GM18502 (cell line): ENCODE measurements around the gene BRD4.

Experiments used
- ATAC-seq: cut with Tn5 transposase; IDR thresholded peaks from one replicate; pipeline ENCODE4 v1.9.1; 2021; ENCODE audit warnings: mild to moderate bottlenecking; ENCODE audit not compliant: unreplicated experiment, poor library complexity

Gene BRD4

GRCh38 chr19:15199661-15200552 is 132.4 kb downstream of the BRD4 start:
- no peak for ATAC-seq

- no peak for ATAC-seq
These were observed 133.2 kb downstream of the BRD4 start for GRCh38 chr19:15198951-15199660.

- ATAC-seq: no peak
These were observed 134.4 kb downstream of the BRD4 start for GRCh38 chr19:15197942-15198341.

GRCh38 chr19:15197275-15197941 is 134.9 kb downstream of the BRD4 start:
- no peak for ATAC-seq

GRCh38 chr19:15196360-15197005 is 135.9 kb downstream of the BRD4 start:
- no peak for ATAC-seq

GRCh38 chr19:15195371-15196334 is 136.7 kb downstream of the BRD4 start:
- no peak for ATAC-seq

GRCh38 chr19:15194938-15195337 is 137.4 kb downstream of the BRD4 start:
- ATAC-seq: no peak

GRCh38 chr19:15191982-15192381 is 140.4 kb downstream of the BRD4 start:
- ATAC-seq: no peak

- ATAC-seq: no peak
These were observed 140.8 kb downstream of the BRD4 start for GRCh38 chr19:15191514-15191913.

GRCh38 chr19:15188851-15189250 is 143.5 kb downstream of the BRD4 start:
- ATAC-seq: no peak

- ATAC-seq: no peak
These were observed 145.0 kb downstream of the BRD4 start for GRCh38 chr19:15187026-15188007.
